ENCODE measurements around the gene LECT2.

DNA sequence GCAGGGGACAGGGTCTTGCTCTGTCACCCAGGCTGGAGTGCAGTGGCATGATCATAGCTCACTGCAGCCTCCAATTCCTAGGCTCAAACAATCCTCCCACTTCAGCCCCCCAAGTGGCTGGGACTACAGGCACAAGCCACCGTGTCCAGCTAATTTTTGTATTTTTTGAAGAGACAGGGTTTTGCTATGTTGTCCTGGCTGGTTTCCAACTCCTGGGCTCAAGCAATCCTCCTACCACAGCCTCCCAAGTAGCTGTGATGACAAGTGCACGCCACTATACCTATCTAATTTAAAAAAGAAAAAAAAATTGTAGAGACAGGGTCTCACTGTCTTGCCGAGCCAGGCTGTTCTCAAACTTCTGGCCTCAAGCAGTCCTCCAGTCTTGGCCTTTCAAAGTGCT, 31.6 kb upstream of the LECT2 start:
- no peak for TF ChIP-seq EZH2 (IDR thresholded peaks at IDR 0.05)
- no peak for TF ChIP-seq POLR2AphosphoS5 (IDR thresholded peaks at IDR 0.05; ENCODE audit: borderline replicate concordance, low read depth, low read length)
- TF ChIP-seq FOXP2 (optimal IDR thresholded peaks at IDR 0.05; ENCODE audit: control extremely low read depth, extremely low read length, insufficient read depth): no peak
